CD4-positive, alpha-beta T cell (primary cell): Measurements from ENCODE around the gene PRKG1. TPM values are rescaled to one million over a fixed set of nuclear protein-coding genes. Genes with fewer than 3 reads are reported as not detected.

Experiments used
- ATAC-seq: fragments of 200-7000 bp; cut with Tn5 transposase; one replicate; pipeline ENCODE4 v1.10.0; 2022; ENCODE audit warnings: mild to moderate bottlenecking; ENCODE audit not compliant: poor library complexity
- CTCF ChIA-PET: fragments of 350-600 bp; sonication (Branson Sonifier 250); formaldehyde crosslinking; loops from one replicate; lab custom pipeline; 2021; ENCODE audit warnings: antibody characterized with exemption, inconsistent platforms; lab: Charles Lee
- POLR2A ChIA-PET: fragments of 350-600 bp; sonication (Branson Sonifier 250); formaldehyde crosslinking; loops from one replicate; lab custom pipeline; 2021; ENCODE audit warnings: antibody characterized with exemption, inconsistent platforms; lab: Charles Lee
- DNase-seq, 14 experiments: peaks; one replicate each; pipeline ENCODE4 v3.0.0-alpha.2; 2013 to 2020; ENCODE audit warnings: mixed read lengths in 2 of 14
- H3K27ac ChIP-seq, 2 donors: one replicate each; pipeline versions ENCODE4 v1.5.1 to v1.7.0; 2013; ENCODE audit warnings: low read length in 2 of 2, low read depth in 1 of 2, mild to moderate bottlenecking in 1 of 2
- H3K27me3 ChIP-seq, 2 experiments: 1 replicate in 1 of 2; 2 replicates in 1 of 2; pipeline versions ENCODE4 v1.6.1 to v1.7.0; 2013; ENCODE audit warnings: low read length in 2 of 2, control low read depth in 1 of 2, mild to moderate bottlenecking in 1 of 2, moderate library complexity in 1 of 2; ENCODE audit not compliant: insufficient read depth in 2 of 2, control insufficient read depth in 1 of 2
- H3K36me3 ChIP-seq: one replicate; pipeline ENCODE4 v1.6.1; 2013; ENCODE audit warnings: low read length, control low read depth; ENCODE audit not compliant: insufficient read depth
- H3K4me1 ChIP-seq: one replicate; pipeline ENCODE4 v1.6.1; 2013; ENCODE audit warnings: low read length, control low read depth; ENCODE audit not compliant: insufficient read depth
- H3K4me3 ChIP-seq: one replicate; pipeline ENCODE4 v1.5.1; 2013; ENCODE audit warnings: mild to moderate bottlenecking, low read length, moderate library complexity
- H3K9me3 ChIP-seq, 2 experiments: 1 replicate in 1 of 2; 2 replicates in 1 of 2; pipeline versions ENCODE4 v1.6.1 to v1.7.0; 2013; ENCODE audit warnings: low read length in 2 of 2, mild to moderate bottlenecking in 2 of 2, control low read depth in 1 of 2, moderate library complexity in 1 of 2; ENCODE audit not compliant: control insufficient read depth in 1 of 2, insufficient read depth in 1 of 2
- H3K27ac Mint-ChIP-seq: one replicate; pipeline ENCODE4 v1.8.0; 2020; ENCODE audit warnings: mixed read lengths
- H3K27me3 Mint-ChIP-seq: one replicate; pipeline ENCODE4 v1.8.0; 2021; ENCODE audit warnings: mixed read lengths
- H3K36me3 Mint-ChIP-seq: one replicate; pipeline ENCODE4 v1.8.0; 2021; ENCODE audit warnings: low read depth, mixed read lengths
- H3K4me1 Mint-ChIP-seq: one replicate; pipeline ENCODE4 v1.8.0; 2021; ENCODE audit warnings: low read depth, mixed read lengths
- H3K4me3 Mint-ChIP-seq: one replicate; pipeline ENCODE4 v1.8.0; 2020; ENCODE audit warnings: mild to moderate bottlenecking, mixed read lengths
- H3K9me3 Mint-ChIP-seq: one replicate; pipeline ENCODE4 v1.8.0; 2020; ENCODE audit warnings: mixed read lengths
- intact Hi-C, 2 experiments: fragments of 100-400 bp; cut with DNase I in 1 of 2; cut with micrococcal nuclease in 1 of 2; formaldehyde crosslinking; loops; one replicate each; pipeline versions ENCODE4 v1.15.1 to v1.9.0; 2023 to 2025; cut with DNase I, micrococcal nuclease
- total RNA-seq, 174 experiments: library from RNA in 2 of 174; stranded (reverse) in 2 of 174; gene quantifications; one replicate each; pipeline ENCODE4 v1.2.3 and lab custom pipeline; 2021 to 2026
- TF ChIP-seq, protein P1 (sequence below): fragments of 200-600 bp; IDR thresholded peaks from one replicate; pipeline ENCODE4 v1.8.0; 2022; ENCODE audit warnings: antibody characterized with exemption, mild to moderate bottlenecking

The PRKG1 gene
- total RNA-seq, 2 experiments from 2014 or later: 0.31 TPM; not detected in 1

DNA sequence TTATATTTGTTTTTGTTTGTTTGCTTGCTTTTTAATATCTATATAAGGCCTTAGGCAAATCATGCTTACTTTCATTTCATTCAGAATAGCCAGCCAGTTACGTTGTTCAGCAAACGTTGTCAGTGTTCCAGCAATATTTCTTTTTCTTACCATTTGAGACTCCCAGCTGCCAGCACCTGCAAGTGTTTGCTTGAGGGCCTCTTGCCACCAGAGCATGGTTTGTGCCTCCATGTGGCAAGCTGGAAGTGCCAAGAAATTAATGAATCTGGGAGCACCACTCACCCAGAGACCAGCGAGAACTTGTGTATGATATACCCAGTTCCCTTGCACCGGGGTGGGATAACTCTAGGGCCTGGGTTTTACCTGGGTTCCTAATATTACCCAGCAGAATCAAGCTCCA lies 802.2 kb downstream of the PRKG1 start:
- Histone ChIP-seq H3K27ac (no peak overlapping the region), H3K9me3 (no peaks in the 10 kb centered on the region), H3K27me3 (no peaks in the 10 kb centered on the region), H3K4me1 (no peaks in the 10 kb centered on the region), H3K36me3 (no peaks in the 10 kb centered on the region), H3K4me3 (no peak overlapping the region)
- intact Hi-C loops: no loop called here
- DNase-seq (no peak), ATAC-seq (no peak)
- no peaks in the 10 kb centered on the region for H3K36me3 Mint-ChIP-seq
- TF ChIP-seq, protein P1, sequence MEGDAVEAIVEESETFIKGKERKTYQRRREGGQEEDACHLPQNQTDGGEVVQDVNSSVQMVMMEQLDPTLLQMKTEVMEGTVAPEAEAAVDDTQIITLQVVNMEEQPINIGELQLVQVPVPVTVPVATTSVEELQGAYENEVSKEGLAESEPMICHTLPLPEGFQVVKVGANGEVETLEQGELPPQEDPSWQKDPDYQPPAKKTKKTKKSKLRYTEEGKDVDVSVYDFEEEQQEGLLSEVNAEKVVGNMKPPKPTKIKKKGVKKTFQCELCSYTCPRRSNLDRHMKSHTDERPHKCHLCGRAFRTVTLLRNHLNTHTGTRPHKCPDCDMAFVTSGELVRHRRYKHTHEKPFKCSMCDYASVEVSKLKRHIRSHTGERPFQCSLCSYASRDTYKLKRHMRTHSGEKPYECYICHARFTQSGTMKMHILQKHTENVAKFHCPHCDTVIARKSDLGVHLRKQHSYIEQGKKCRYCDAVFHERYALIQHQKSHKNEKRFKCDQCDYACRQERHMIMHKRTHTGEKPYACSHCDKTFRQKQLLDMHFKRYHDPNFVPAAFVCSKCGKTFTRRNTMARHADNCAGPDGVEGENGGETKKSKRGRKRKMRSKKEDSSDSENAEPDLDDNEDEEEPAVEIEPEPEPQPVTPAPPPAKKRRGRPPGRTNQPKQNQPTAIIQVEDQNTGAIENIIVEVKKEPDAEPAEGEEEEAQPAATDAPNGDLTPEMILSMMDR: no peak
- H3K27ac Mint-ChIP-seq: no peak overlapping the region
- no peaks in the 10 kb centered on the region for H3K9me3 Mint-ChIP-seq
- CTCF ChIA-PET: no interaction called here
- H3K27me3 Mint-ChIP-seq: no peaks in the 10 kb centered on the region
- POLR2A ChIA-PET: no interaction called here
- peaks cover 8% of the 10 kb centered on the region for H3K4me1 Mint-ChIP-seq
- H3K4me3 Mint-ChIP-seq: no peak overlapping the region

GRCh38 chr10:51876979-51877378 lies 802.7 kb downstream of the PRKG1 start:
- TF ChIP-seq, protein P1: no peak
- Mint-ChIP-seq H3K4me1 (peaks cover 8% of the 10 kb centered on the region), H3K9me3 (no peaks in the 10 kb centered on the region), H3K4me3 (no peak overlapping the region), H3K27me3 (no peaks in the 10 kb centered on the region), H3K36me3 (no peaks in the 10 kb centered on the region), H3K27ac (no peak overlapping the region)
- Histone ChIP-seq H3K36me3 (no peaks in the 10 kb centered on the region), H3K4me1 (no peaks in the 10 kb centered on the region), H3K9me3 (no peaks in the 10 kb centered on the region), H3K27ac (no peak overlapping the region), H3K4me3 (no peak overlapping the region), H3K27me3 (no peaks in the 10 kb centered on the region)
- intact Hi-C loops: no loop called here
- POLR2A ChIA-PET: no interaction called here
- DNase-seq (no peak), ATAC-seq (no peak)
- CTCF ChIA-PET: no interaction called here

DNA sequence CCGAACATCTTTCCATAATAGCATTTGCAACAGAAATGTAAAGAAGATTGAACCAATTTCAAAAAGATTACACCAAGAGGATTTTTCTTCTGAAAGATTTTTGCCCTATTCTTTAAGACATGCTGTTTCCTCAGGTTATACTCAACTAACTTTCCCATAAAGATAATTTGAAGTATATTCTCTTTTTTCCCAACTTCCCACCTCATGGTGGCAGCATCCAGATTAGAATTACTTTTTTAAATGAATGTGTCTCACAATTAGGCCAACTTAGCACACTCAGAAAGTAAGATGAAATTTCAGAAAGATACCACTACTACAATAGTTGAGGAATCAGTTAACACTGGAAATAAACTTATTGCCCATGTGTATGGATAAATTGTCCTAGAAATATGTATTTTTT lies 803.3 kb downstream of the PRKG1 start:
- no peaks in the 10 kb centered on the region for H3K9me3 Mint-ChIP-seq
- no peaks in the 10 kb centered on the region for H3K36me3 Mint-ChIP-seq
- DNase-seq: no peak
- Histone ChIP-seq H3K36me3 (no peaks in the 10 kb centered on the region), H3K27ac (no peak overlapping the region), H3K27me3 (no peaks in the 10 kb centered on the region), H3K9me3 (no peaks in the 10 kb centered on the region), H3K4me3 (no peak overlapping the region), H3K4me1 (no peaks in the 10 kb centered on the region)
- H3K27me3 Mint-ChIP-seq: no peaks in the 10 kb centered on the region
- no peak overlapping the region for H3K27ac Mint-ChIP-seq
- intact Hi-C loops: no loop called here
- ATAC-seq: no peak
- no peak overlapping the region for H3K4me3 Mint-ChIP-seq
- TF ChIP-seq, protein P1: no peak
- peaks cover 8% of the 10 kb centered on the region for H3K4me1 Mint-ChIP-seq
- CTCF ChIA-PET: no interaction called here
- POLR2A ChIA-PET: no interaction called here
